HG02973 (cell line): ENCODE results near the gene STK32A.
"Not testable (repeated sequence)": the region's sequence is repeated elsewhere in the genome, so short reads cannot be mapped to it uniquely, and the experiment has no call there.

Experiments used
- ATAC-seq: cut with Tn5 transposase; IDR thresholded peaks from one replicate; pipeline ENCODE4 v1.9.1; 2021; ENCODE audit warnings: moderate library complexity; ENCODE audit not compliant: unreplicated experiment

STK32A gene

DNA sequence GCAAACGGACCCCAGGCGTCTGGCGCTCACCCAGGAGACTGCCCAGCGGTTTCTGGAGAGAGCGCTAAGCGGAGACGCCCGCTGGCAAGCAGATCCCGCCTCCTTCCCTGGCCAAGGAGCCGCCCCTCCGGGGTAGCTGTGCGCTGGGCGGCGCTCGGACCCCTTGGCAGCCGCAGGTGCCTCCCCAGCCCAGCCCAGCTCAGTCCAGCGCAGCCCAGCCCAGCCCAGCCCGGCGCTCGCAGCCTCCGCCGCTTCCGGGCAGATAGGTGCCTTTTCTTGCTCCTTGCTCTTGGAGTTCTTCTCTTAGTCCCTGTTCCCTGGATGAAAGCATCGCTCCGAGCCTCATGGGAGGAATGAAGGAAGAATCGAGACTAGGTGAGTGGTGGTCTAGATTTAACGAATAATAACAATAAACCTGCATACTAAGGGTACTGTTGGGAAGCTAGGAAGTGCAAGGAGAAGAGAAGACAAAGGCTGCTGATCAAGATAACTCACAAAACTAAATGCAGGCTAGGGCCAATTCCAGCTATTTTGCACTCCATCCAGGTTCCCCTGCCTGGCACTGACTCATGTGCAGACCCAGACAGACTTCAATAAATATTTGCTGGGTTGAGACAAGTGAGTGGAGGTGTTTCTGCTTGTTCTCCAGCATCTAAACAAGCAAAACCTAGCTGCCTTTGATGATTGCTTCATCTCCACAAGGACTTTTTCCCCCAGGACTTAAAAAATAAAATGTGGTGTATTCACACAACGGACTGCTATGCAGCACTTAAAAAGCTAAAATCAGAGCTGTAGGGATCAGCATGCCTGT lies at the start of gene STK32A:
Gene STK32A (plus strand): TSS at position 202 of the 811 bp plus-strand sequence. CDS start 4,609 bp downstream, outside the sequence.
- ATAC-seq: no peak

DNA sequence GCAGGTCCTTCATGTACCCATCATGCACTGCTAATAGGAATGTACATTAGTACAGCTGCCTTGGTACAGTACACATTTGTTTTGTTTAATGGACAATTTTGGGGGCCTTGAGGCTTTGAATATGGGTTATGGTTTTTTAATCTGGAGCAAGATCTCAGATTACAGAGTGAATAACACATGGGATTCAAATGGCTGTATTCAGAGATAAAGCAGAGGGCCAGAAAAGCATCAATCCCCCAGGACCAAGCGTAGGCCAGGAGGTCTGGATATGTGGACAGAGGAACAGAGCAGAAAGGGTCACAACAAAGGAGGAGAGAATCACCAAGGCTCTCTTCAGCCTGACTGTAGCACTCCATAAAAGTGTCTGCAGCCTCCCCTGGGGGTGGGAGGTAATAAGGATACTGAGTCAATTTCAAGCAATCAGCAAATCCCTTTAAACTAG lies 47.7 kb upstream of the STK32A start:
- no peak for ATAC-seq

DNA sequence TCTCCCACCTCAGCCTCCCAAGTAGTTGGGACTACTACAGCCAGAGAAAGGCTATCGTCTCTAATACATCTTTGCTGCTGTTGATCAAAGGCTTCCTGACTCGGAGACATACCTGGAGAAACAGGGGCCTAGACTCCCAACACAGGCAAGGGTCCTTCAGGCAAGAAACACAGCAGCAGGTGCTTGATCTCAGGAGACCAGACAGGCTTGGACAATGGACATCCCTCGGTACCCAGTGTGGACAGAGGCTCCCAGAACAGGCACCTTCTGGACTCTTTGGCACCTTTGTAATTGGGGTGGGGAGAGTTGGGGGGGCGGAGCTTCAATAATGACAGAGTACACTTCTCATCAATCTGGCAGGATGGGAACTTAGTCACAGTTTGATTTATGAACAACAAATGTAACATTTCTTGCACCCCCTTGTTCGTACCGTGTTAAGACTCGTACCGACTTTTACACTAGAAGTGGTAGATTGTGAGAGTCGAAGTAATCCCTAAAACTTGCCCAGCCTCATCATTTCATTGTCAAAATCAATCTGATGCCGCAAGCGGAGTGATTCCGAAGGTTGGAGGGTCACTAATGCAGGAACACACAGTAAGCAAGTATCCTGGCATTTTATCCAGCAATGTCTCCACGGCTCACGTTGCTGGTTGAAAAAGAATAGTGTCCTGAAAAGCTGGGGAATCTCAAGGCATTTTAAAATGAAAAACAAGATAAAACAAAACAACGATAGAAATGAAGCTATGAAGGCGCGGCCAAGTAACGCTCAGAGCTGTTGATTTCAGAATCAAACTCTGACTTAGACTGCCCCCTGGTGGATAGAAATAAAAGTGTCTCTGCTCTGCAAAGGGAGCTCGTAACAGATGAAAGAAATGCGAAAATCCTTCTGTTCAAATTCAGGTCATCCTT lies 46.4 kb upstream of the STK32A start:
- peak; percentile 93 for ATAC-seq

DNA sequence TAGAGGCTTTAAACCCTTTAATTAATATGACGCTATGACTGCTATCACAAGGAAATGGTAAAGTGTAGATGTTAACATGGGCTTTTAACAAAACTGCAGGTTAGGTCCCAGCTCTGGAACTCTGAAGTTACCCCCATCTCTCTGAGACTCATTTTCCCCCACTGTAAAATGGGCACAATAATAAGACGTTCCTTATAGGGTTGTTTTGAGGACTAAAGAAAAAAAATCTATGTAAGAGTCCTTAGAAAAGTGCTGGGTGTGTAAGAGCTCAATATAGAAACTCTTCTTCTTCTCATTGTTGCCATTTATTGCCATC lies 45.8 kb upstream of the STK32A start:
- ATAC-seq: no peak

DNA sequence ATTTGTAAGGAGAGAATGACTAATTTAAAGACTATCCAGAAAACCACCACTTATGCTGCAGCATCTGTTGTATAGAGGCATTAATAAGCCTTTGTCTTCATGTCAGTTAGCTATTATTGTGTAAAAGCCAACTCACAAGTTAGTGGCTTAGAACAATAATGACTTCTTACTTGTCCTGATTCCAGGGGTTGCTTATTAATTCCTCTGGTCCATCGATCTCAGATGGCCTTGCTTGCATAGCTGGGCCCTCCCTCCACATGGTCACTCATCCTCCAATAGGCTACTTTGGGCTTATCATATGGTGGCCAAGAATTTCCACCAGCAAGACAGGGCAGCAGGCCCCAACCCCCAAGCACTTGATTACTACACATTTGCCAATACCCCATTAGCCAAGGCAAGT lies 44.5 kb upstream of the STK32A start:
- no peak for ATAC-seq

DNA sequence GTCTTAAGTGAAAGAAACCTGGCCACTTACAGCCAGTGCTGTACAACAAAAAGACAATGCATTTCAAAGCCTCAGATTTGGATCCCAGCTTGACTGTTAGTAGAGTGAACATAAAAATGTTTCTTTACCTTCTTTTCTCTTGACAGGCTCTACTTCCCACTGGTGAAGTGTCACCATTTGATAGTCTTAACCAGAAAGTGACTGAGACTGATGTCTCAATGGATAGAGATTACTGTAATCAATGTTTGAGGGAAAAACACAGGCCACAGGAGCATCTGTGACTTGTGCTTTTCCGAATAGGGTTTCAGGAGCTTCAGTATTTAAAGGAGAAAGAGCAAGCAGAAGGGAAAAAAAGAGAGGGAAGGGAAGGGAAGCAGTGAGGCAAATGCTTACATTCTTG lies 41.7 kb upstream of the STK32A start:
- no peak for ATAC-seq

DNA sequence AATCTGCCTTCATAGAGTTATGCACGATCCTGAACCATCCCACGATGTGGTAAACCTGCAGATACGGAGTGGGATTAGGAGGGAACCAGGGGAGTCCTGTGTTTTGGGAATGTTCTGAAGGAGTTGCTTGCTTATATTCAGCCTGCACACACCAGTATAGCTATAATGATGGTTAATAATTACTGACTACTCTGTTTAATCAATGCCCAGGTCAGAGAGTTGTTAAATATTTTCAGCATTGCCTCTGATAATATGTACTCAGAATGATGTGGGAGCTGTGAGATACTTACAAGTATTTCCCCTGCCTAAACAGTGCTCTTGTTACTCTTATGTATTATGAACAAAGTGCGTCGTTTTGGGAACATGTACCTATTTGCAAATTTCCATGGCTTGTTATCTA lies 34.8 kb upstream of the STK32A start:
- ATAC-seq: no peak

DNA sequence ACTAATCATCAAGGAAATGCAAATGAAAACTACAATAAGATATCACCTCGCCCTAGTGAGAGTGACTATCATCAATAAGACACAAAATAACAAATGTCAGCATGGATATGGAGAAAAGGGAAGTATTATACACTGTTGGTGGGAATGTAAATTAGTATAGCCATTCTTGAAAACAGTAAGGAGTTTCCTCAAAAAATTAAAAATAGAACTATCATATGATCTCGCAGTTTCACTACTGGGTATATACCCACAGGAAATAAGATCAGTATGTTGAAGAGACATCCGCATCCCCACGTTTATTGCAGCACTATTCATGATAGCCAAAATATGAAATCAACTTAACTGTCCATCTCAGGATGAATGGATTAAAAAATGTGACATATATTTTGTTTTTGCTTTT lies 31.6 kb upstream of the STK32A start:
- no peak for ATAC-seq

DNA sequence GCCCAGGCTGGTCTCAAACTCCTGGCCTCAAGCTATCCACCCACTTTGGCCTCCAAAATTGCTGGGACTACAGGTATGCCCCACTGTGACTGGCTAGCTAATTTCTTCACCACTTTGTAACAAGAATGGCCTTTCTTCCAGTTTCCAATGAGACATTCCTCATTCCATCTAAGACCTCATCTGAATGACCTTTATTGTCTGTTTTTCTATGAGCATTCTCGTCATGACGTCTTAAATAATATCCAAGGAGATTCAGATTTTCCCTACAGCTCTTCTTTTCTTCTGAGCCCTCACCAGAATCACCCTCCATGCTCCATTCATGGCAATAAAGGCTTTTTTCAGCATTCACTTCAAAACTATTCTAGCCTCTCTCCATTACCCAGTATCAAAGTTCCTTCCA lies 30.2 kb upstream of the STK32A start:
- no peak for ATAC-seq

DNA sequence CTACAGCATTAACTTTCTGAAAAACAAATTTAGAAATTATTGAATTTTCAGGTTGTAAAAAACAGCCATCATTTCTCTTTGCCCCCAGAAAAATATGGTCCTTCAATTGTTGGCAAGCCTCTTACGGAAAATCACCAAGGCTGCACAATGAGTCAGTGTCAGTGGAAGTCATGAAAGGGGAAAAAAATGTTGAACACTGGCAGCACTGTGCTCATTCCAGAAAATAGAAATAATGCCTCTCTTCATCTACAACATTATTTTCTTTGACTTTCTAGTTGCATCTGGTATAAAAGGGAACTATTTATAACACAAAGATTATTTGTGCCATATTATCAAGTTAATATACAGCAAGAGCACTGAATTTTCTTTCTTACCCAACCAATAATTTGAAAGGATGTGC lies 26.7 kb upstream of the STK32A start:
- ATAC-seq: no peak

DNA sequence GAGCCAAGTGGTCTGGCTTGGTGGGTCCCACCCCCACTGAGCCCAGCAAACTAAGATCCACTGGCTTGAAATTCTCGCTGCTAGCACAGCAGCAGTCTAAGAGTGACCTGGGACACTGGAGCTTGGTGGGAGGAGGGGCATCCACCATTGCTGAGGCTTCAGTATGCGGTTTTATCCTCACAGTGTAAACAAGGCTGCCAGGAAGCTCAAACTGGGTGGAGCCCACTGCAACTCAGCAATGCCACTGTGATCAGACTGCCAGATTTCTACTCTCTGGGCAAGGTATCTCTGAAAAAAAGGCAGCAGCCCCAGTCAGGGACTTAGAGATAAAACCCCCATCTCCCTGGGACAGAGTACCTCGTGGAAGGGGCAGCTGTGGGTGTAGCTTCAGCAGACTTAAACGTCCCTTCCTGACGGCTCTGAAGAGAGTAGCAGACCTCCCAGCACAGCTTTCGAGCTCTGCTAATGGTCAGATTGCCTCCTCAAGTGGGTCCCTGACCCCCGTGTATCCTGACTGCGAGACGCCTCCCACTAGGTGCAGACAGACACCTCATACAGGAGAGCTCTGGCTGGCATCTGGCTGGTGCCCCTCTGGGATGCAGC lies 18.2 kb upstream of the STK32A start:
- no peak for ATAC-seq

DNA sequence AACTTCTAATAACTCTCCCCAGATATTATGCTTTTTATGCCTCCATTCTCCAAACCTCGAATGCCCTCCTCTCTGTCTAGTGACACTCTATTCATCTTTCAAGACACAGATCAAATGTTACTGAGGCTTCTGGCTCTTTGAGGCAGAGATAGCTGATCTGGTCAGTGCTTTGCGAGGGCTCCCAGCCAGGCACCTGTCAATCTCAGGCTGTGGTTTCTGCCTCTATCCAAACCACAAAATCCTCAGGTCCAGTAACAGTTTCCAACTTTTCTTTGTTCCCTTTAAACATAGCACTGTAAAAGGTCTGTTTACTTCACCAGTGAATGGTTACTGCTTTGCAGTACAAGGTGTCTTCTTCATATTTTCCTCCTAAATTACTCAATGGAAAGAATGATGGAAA lies 11.5 kb upstream of the STK32A start:
- ATAC-seq: no peak

DNA sequence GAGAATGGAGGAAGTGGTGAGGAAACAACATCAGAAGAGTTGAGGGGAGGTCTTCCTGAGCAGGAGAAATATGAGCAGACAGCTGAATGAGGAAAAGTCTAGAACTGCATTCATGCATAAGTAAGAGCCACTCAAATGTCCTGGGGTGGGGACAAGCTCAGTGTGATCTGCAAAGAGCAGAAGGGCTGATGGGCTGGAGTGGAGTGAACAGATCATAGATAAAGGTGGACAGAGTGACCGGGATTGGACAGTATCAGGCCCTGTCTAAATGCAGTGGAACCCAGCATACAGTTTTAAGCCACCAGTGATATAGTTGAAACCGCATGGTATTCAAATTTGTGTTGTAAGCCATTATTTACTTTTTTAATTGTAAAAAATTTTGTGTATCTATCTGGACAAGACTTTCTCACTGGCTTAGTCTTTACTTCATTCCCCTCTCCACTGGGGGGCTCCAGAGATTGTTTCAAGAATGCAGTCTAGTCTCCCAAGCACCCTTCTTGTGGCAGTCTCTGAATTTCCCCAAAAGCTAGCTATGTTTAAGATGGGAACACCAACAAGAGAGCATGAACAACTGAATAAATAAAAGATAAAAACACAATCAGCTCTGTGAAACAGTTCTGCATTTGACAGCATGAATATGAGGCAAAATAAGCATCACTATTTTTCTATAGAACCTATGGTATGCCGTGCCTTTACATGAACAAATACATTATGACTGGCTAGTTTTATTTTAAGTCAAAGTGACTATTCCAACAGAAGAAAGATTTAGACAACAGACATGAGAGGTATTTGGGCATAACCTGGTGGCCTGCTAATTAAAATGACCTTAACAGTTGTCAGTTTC lies 10.7 kb upstream of the STK32A start:
- no peak for ATAC-seq

DNA sequence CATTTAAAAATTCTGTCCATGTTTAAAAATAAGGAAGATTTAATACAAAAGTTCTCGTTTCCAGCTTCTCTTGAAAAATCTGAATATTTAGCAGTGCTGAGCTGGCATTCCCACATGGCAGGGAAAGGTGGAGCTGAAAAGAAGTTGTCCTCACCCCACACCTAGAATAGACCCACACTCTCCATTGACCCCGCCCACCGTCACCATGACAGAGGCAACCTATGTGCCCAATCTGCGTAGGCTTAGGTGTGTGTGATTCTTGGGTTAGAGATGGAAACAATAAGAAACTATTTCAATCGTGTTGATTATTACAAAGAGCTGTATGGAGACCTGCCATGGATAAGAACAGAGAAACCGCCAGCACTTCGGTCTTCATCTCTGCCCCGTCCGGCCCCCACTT lies 8.9 kb upstream of the STK32A start:
- ATAC-seq: no peak

DNA sequence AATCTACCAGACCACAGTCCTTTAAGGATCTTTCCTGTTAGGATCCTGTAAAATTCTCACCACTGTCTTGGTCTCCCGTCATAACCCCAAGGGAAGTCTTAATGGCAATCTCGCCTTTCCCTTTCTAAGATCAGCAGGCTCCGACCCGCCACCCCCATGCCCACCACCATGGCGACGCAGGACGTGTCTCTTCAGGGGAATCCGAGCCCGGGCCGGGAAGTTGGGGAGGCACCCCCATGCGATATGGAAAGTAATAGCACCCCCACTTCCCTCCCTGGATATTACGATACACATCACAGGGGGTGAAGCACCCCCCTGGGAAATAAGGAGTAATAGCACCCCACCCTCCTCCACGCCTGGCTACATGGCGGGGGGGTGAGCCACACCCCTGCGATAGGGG lies 8.3 kb upstream of the STK32A start:
- no peak for ATAC-seq

DNA sequence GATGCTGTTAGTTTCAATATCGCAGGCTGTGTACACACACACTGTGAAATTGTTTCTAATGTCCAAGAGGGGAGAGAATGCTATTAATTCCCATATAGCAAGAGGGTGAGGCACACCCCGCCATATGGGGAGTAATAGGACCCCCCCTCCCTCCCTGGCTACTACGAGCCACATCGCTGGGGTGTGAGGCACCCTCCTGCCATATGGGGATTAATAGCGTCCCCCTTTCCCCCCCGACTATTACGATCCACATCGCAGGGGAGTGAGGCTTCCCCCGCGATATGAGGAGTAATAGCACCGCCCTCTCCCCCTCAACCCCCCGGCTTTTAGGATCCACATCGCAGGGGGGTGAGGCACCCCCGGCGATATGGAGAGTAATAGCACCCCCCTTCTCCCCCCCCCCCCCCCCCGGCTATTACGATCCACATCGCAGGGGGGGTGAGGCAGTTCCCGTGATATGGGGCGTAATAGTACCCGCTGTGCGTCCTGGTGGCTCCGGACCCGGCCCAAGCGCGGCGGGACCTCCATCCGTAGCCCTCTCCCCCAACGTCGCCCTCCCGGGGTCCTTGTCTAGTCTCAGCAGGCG lies 494 bp upstream of the STK32A start:
- no peak for ATAC-seq

DNA sequence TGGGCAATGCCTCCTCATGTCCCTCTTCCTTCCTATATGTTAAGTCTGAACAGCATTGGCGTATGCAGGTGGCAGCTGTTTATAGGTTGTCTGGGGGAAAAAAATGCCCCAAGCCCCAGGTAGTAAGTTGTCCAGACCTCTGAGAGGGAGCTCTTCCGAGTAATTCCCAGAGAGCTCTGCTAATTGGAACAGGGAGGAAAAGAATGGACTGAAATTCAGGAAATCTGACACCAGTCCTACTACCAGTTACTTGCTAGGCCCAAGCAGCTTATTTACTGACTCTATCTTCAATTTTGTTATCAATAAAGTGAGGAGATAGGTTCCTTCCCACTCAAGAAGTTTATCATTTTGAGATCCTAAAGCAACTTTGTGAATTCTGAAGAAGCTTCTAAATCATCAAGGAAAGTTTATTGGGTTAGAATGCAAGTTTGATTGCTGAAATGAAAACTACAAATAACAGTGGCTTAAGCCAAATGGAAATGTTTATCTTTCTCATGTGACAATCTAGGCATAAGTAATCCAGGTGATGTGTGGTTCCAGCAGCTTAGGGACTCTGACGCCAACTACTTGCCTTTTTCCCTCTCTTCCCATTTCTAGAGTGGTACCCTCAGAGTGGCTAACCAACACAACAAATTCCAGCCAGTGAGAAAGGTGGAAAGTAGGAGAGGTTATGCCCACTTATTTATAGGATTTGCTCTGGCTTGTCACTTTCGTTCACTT lies 5.6 kb downstream of the STK32A start:
- no peak for ATAC-seq

DNA sequence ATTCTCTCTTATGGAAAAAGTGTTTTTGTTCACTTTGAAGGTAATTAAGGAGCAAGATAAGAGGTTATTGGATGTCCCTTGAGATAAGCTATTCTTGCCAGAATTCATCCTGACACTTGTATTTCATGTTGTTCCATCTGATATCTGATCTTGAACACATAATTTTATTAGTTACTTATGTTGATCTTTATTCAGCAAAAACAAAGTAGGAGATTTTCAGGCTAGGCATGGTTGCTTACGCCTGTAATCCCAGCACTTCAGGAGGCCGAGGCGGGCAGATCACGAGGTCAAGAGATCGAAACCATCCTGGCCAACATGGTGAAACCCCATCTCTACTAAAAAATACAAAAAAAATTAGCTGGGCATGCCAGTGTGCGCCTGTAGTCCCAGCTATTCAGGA lies 8.4 kb downstream of the STK32A start:
- ATAC-seq: not testable (repeated sequence)

DNA sequence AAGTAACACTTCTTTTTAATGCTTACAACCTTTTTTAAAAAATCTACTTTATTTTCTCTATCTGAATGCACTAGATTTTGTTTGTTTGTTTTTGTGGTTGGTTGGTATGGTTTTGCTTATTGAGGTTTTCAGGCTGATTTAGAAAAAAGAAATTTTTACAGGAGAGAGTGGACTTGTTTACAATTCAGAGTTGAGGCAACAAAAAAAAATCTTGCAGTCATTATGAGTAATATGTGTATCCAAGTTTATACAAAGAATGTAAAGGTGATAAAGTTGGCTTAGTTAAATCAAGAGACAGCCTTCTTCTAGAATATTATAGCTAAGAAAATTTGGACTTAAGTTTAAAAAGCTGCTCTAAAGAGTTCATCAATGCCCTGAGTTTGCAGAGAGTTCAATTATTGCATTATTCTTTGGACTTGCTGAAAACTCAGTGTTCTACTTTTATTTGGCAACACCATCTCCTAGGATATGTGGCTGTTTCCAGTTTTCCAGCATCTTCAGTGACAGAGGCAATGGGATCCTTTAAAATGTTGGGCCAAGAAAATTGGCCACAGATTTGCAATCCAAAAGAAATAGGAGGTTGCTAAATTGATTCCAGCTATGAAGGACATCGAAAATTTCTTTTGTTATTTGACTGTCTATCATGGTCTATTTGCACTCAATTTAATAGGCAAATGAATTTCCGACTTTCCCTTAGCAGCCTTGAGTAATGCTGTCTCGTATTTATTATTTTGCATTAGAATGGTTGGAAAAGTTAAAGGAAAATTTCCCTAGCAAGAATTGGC lies 10.7 kb downstream of the STK32A start:
- no peak for ATAC-seq
